HepG2 (cell line): ENCODE data around the gene CHADL. TPM values are rescaled to one million over a fixed set of nuclear protein-coding genes. Genes with fewer than 3 reads are reported as not detected.
A peak's percentile ranks its signal among the peaks of the same experiment; 100 is the strongest.

Experiments
- ATAC-seq: fragments of 200-7000 bp; cut with Tn5 transposase; 3 replicates; pipeline ENCODE4 v1.9.1; 2020; ENCODE audit warnings: mild to moderate bottlenecking, moderate library complexity
- BruUV-seq: library from RNA; stranded (reverse); fragments of 400-500 nt; replicated peaks from 2 replicates; lab custom pipeline; 2021; lab: Mats Ljungman, UMichigan
- CTCF ChIA-PET: fragments of 300-600 bp; formaldehyde crosslinking; extraction: SDS; loops from one replicate; lab custom pipeline; 2021; ENCODE audit warnings: low total read pairs, inconsistent platforms, low intra/inter-chr PET ratio; lab: Yijun Ruan, JAX
- POLR2A ChIA-PET: fragments of 350-600 bp; sonication (Branson Sonifier 250); formaldehyde crosslinking; loops from one replicate; lab custom pipeline; 2020; ENCODE audit warnings: antibody characterized with exemption, inconsistent platforms; lab: Yijun Ruan, JAX
- DNase-seq: peaks from one replicate; pipeline ENCODE4 v3.0.0-alpha.2; 2015; ENCODE audit warnings: low spot score
- FAIRE-seq: peaks from 3 replicates; lab custom pipeline; 2011; peaks lifted over from hg19 to GRCh38; lab: Jason Lieb, UNC
- H2AFZ ChIP-seq: one replicate; pipeline ENCODE4 v1.6.1; 2011; ENCODE audit warnings: low read length, inconsistent platforms
- H3K27ac ChIP-seq: fragments of 300-600 bp; 3 replicates; pipeline ENCODE4 v1.8.0; 2011; ENCODE audit warnings: mixed run types, mild to moderate bottlenecking, mixed read lengths, low read length, inconsistent platforms; ENCODE audit not compliant: insufficient read depth; ENCODE audit errors: extremely low read length
- H3K27me3 ChIP-seq, 2 experiments: fragments of 200-600 bp in 1 of 2; 2 replicates in 1 of 2; 3 replicates in 1 of 2; pipeline versions ENCODE4 v1.6.0 to v1.8.0; 2011; ENCODE audit warnings: low read length in 2 of 2, mild to moderate bottlenecking in 2 of 2, moderate library complexity in 2 of 2, inconsistent platforms in 1 of 2; ENCODE audit not compliant: insufficient read depth in 2 of 2, control insufficient read depth in 1 of 2
- H3K36me3 ChIP-seq, 2 experiments: fragments of 200-600 bp in 1 of 2; replicated peaks in 1 of 2; 2 replicates in 1 of 2; 3 replicates in 1 of 2; pipeline versions ENCODE4 v1.5.1 to v1.8.0; 2011; ENCODE audit warnings: low read length in 2 of 2, inconsistent platforms in 1 of 2; ENCODE audit not compliant: insufficient read depth in 2 of 2, control insufficient read depth in 1 of 2
- H3K4me1 ChIP-seq: 2 replicates; pipeline ENCODE4 v1.5.1; 2012; ENCODE audit warnings: low read length, inconsistent platforms; ENCODE audit not compliant: insufficient read depth
- H3K4me2 ChIP-seq: 2 replicates; pipeline ENCODE4 v1.6.0; 2011; ENCODE audit warnings: low read depth, low read length, inconsistent platforms
- H3K4me3 ChIP-seq, 3 experiments: fragments of 200-600 bp in 1 of 3; sonication (generic), shearing (Covaris generic) in 1 of 3; replicated peaks in 1 of 3; 2 replicates each; pipeline ENCODE4 v1.5.1; 2011 to 2016; ENCODE audit warnings: low read length in 3 of 3, inconsistent platforms in 2 of 3, low read depth in 2 of 3, mild to moderate bottlenecking in 2 of 3, control low read depth in 1 of 3, mixed read lengths in 1 of 3; ENCODE audit not compliant: insufficient read depth in 1 of 3
- H3K79me2 ChIP-seq: one replicate; pipeline ENCODE4 v1.6.1; 2011; ENCODE audit warnings: low read length, inconsistent platforms; ENCODE audit not compliant: insufficient read depth
- H3K9ac ChIP-seq: 2 replicates; pipeline ENCODE4 v1.6.0; 2011; ENCODE audit warnings: mild to moderate bottlenecking, low read depth, low read length, inconsistent platforms; ENCODE audit not compliant: insufficient read depth
- H3K9me3 ChIP-seq: 2 replicates; pipeline ENCODE4 v1.5.1; 2012; ENCODE audit warnings: mild to moderate bottlenecking, low read length
- H4K20me1 ChIP-seq: 2 replicates; pipeline ENCODE4 v1.6.0; 2011; ENCODE audit warnings: inconsistent platforms, mild to moderate bottlenecking, low read length, moderate library complexity; ENCODE audit not compliant: insufficient read depth
- FOXK1 ChIP-seq: sonication (generic); formaldehyde crosslinking; IDR thresholded peaks from 2 replicates; pipeline ENCODE4 v1.4.0; 2020; ENCODE audit warnings: low read depth, missing genetic modification reagents, borderline replicate concordance
- HNRNPL ChIP-seq: fragments of 200-400 bp; formaldehyde crosslinking; IDR thresholded peaks from 2 replicates; pipeline ENCODE4 v1.6.1; 2017; ENCODE audit warnings: mild to moderate bottlenecking, low read depth, low read length
- KLF6 ChIP-seq: IDR thresholded peaks from 2 replicates; pipeline ENCODE4 v1.8.0; 2016; ENCODE audit warnings: missing biosample characterization, missing genetic modification reagents
- NFE2L1 ChIP-seq: sonication (generic); formaldehyde crosslinking; IDR thresholded peaks from 2 replicates; pipeline ENCODE4 v1.4.0; 2020; ENCODE audit warnings: missing genetic modification reagents, mild to moderate bottlenecking, borderline replicate concordance
- ONECUT2 ChIP-seq: sonication (generic); formaldehyde crosslinking; IDR thresholded peaks from 2 replicates; pipeline ENCODE4 v1.4.0; 2020; ENCODE audit warnings: missing genetic modification reagents
- POLR2G ChIP-seq: fragments of 200-400 bp; formaldehyde crosslinking; IDR thresholded peaks from 2 replicates; pipeline ENCODE4 v1.6.1; 2018; ENCODE audit warnings: mild to moderate bottlenecking, low read depth, low read length, moderate library complexity
- SIN3A ChIP-seq: IDR thresholded peaks from 2 replicates; pipeline ENCODE4 v1.6.1; 2011; ENCODE audit warnings: low read depth, mild to moderate bottlenecking, control low read depth, low read length, borderline replicate concordance
- TBP ChIP-seq: sonication (generic); formaldehyde crosslinking; IDR thresholded peaks from 2 replicates; pipeline ENCODE4 v1.5.0; 2020; ENCODE audit warnings: missing genetic modification reagents
- TOPORS ChIP-seq: sonication (generic); formaldehyde crosslinking; IDR thresholded peaks from 2 replicates; pipeline ENCODE4 v1.8.0; 2023; ENCODE audit warnings: mild to moderate bottlenecking, missing genetic modification reagents
- ZBTB7B ChIP-seq: sonication (generic); formaldehyde crosslinking; IDR thresholded peaks from 2 replicates; pipeline ENCODE4 v1.4.0; 2020; ENCODE audit warnings: missing genetic modification reagents
- ZC3H4 ChIP-seq: sonication (generic); formaldehyde crosslinking; IDR thresholded peaks from 2 replicates; pipeline ENCODE4 v1.4.0; 2020; ENCODE audit warnings: missing genetic modification reagents, borderline replicate concordance
- WGBS: methylation state at CpG from one replicate; pipeline ENCODE4 v1.1.6; 2017; ENCODE audit warnings: low lambda C conversion rate; 5-methylcytosine and 5-hydroxymethylcytosine counted together
- in situ Hi-C: cut with HindIII; loops from 2 replicates; pipeline ENCODE4 v1.10.0; 2017; ENCODE audit warnings: low pct_unique_long_range_greater_than_20kb; ENCODE audit not compliant: extremely low pct_ligation_motif_present
- intact Hi-C: fragments of 100-400 bp; cut with micrococcal nuclease; formaldehyde crosslinking; loops from one replicate; pipeline ENCODE4 v1.10.0; 2022; ENCODE audit not compliant: unreplicated experiment
- polyA plus RNA-seq, 8 experiments: library from polyadenylated mRNA; depleted of rRNA in 3 of 8; stranded (reverse) in 7 of 8; unstranded in 1 of 8; fragments of >200 nt; fragmentation: Illumina TruSeq in 4 of 8; extraction: Trizol in 4 of 8; gene quantifications; 2 replicates each; pipeline versions ENCODE4 v1.2.1 to v1.2.3, GENCODE V29; 2011 to 2016; ENCODE audit warnings: low read depth in 4 of 8, missing spikeins in 1 of 8, mixed read lengths in 1 of 8; ENCODE audit not compliant: insufficient read depth in 1 of 8
- total RNA-seq, 5 experiments: library from RNA; depleted of rRNA; stranded (reverse); fragments of >200 nt; fragmentation: Illumina TruSeq; extraction: Trizol; gene quantifications; 2 replicates each; pipeline ENCODE4 v1.2.3, GENCODE V29; 2016; ENCODE audit warnings: low read depth in 1 of 5
- TF ChIP-seq, protein P1 (sequence below): sonication (generic); formaldehyde crosslinking; IDR thresholded peaks from 2 replicates; pipeline ENCODE4 v1.4.0; 2020; ENCODE audit warnings: missing genetic modification reagents

CHADL gene
- total and polyA plus RNA-seq, 2 of the 13 experiments (the other 11 are each of a cell fraction or from before 2014, with no cell fraction given) = 2.8 to 8.1 TPM

DNA sequence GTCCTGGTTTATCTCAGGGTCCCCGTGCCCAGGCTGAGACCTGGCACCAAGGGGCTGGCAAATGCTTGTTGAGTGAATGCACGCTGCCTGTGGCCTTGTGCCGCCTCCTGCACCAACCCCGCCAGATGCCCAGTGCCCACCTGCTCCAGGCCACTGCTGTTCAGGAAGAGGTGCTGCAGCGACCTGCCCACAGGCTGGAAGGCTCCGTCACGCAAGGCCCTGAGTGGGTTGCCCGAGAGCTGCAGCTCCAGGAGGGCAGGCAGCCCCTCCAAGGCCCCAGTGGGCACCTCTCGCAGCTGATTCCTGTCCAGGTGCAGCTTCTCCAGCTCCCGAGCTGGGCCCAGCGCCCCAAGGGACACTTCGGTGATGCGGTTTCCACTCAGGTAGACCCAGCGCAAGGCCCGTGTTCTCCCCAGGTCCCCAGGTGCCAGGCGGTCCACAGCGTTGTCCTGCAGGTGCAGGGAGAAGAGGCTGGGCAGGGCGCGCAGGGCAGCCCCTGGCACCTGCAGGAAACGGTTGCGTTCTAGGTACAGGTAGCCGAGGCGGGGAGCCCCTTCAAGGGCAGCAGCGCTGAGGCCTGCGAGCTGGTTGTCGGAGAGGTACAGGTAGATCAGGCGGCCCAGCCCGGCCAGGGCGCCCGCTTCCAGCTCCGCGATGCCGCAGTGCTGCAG, 3.6 kb downstream of the CHADL start:
- Histone ChIP-seq H3K9me3 (no peaks in the 10 kb centered on the region), H3K4me2 (no peak overlapping the region), H3K4me1 (peaks cover 32% of the 10 kb centered on the region), H2AFZ (no peak overlapping the region), H3K4me3 (no peak overlapping the region), H3K27me3 (no peaks in the 10 kb centered on the region), H3K9ac (no peak overlapping the region), H4K20me1 (no peaks in the 10 kb centered on the region), H3K27ac (no peak overlapping the region), H3K79me2 (no peaks in the 10 kb centered on the region), H3K36me3 (no peaks in the 10 kb centered on the region)
- ATAC-seq (no peak), FAIRE-seq (no peak), DNase-seq (no peak)
- in situ Hi-C loops = no loop called here
- ChIA-PET POLR2A (interaction anchor here (0.6 kb wide), 1 partner anchor 15 kb away, joined by 3 read pairs; no protein-coding TSS in a partner anchor), CTCF (no interaction called here)
- TF ChIP-seq HNRNPL (peak; percentile 68), ONECUT2 (CRISPR knock-in tag) (no peak), FOXK1 (no peak), ZBTB7B (CRISPR knock-in tag) (no peak), ZC3H4 (CRISPR knock-in tag) (no peak), POLR2G (no peak), TOPORS (CRISPR knock-in tag) (no peak), SIN3A (no peak), NFE2L1 (CRISPR knock-in tag) (no peak), KLF6 (no peak), TBP (no peak)
- TF ChIP-seq, protein P1, sequence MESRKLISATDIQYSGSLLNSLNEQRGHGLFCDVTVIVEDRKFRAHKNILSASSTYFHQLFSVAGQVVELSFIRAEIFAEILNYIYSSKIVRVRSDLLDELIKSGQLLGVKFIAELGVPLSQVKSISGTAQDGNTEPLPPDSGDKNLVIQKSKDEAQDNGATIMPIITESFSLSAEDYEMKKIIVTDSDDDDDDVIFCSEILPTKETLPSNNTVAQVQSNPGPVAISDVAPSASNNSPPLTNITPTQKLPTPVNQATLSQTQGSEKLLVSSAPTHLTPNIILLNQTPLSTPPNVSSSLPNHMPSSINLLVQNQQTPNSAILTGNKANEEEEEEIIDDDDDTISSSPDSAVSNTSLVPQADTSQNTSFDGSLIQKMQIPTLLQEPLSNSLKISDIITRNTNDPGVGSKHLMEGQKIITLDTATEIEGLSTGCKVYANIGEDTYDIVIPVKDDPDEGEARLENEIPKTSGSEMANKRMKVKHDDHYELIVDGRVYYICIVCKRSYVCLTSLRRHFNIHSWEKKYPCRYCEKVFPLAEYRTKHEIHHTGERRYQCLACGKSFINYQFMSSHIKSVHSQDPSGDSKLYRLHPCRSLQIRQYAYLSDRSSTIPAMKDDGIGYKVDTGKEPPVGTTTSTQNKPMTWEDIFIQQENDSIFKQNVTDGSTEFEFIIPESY (CRISPR knock-in tag) = 0 out of 2 replicates have a peak, but pooled peaks have one; percentile 23
- intact Hi-C loops = loop anchor here (5.0 kb wide), 1 partner anchor 50 kb away; the partner anchor contains the start of gene RANGAP1
- WGBS = 95% methylated on average over 18 of the region's 33 CpGs
- BruUV-seq = no TSS peak
